Panc1 (cell line): ENCODE measurements around the gene CWF19L2. TPM values are rescaled to one million over a fixed set of nuclear protein-coding genes. Genes with fewer than 3 reads are reported as not detected.
"Not testable (repeated sequence)": the region's sequence is repeated elsewhere in the genome, so short reads cannot be mapped to it uniquely, and the experiment has no call there.

Experiments used
- ATAC-seq: fragments of 200-7000 bp; cut with Tn5 transposase; 2 replicates; pipeline ENCODE4 v1.9.1; 2020; ENCODE audit warnings: mild to moderate bottlenecking, moderate library complexity
- BruUV-seq: library from RNA; stranded (reverse); fragments of 400-500 nt; replicated peaks from 2 replicates; lab custom pipeline; 2021; lab: Mats Ljungman, UMichigan
- CTCF ChIA-PET: fragments of 300-600 bp; sonication (Branson Sonifier 250); formaldehyde crosslinking; loops from one replicate; lab custom pipeline; 2022; ENCODE audit warnings: antibody characterized with exemption; lab: Charles Lee
- POLR2A ChIA-PET: fragments of 300-600 bp; sonication (Branson Sonifier 250); formaldehyde crosslinking; loops from one replicate; lab custom pipeline; 2022; ENCODE audit warnings: antibody characterized with exemption; lab: Charles Lee
- DNase-seq: peaks from one replicate; pipeline ENCODE4 v3.0.0-alpha.2; 2010; ENCODE audit warnings: low read depth, low spot score
- H3K27ac ChIP-seq: 2 replicates; pipeline ENCODE4 v1.5.1; 2011; ENCODE audit warnings: mild to moderate bottlenecking, low read length, inconsistent platforms
- H3K27me3 ChIP-seq: fragments of 200-500 bp; sonication (Bioruptor generic); 2 replicates; pipeline ENCODE4 v1.6.0; 2014; ENCODE audit warnings: low read length, inconsistent platforms; ENCODE audit not compliant: control insufficient read depth, insufficient read depth
- H3K36me3 ChIP-seq: fragments of 200-500 bp; sonication (Bioruptor generic); 2 replicates; pipeline ENCODE4 v1.5.1; 2014; ENCODE audit warnings: inconsistent platforms, mild to moderate bottlenecking, low read length, moderate library complexity; ENCODE audit not compliant: control insufficient read depth, insufficient read depth
- H3K4me1 ChIP-seq: 2 replicates; pipeline ENCODE4 v1.5.1; 2011; ENCODE audit warnings: inconsistent platforms, mild to moderate bottlenecking, low read length, moderate library complexity; ENCODE audit not compliant: control insufficient read depth, insufficient read depth
- H3K4me3 ChIP-seq, 2 experiments: 2 replicates each; pipeline ENCODE4 v1.5.1; 2011 to 2012; ENCODE audit warnings: low read depth in 2 of 2, low read length in 2 of 2, mild to moderate bottlenecking in 2 of 2, inconsistent platforms in 1 of 2, moderate library complexity in 1 of 2
- H3K9me3 ChIP-seq: fragments of 200-500 bp; sonication (Bioruptor generic); 2 replicates; pipeline ENCODE4 v1.5.1; 2014; ENCODE audit warnings: low read depth, mild to moderate bottlenecking, inconsistent platforms, low read length, moderate library complexity; ENCODE audit not compliant: control insufficient read depth, insufficient read depth
- CTCF ChIP-seq: fragments of 450-650 bp; IDR thresholded peaks from 2 replicates; pipeline ENCODE4 v1.5.1; 2017; ENCODE audit warnings: mild to moderate bottlenecking
- POLR2AphosphoS5 ChIP-seq: IDR thresholded peaks from 2 replicates; pipeline ENCODE4 v1.6.1; 2012; ENCODE audit warnings: mild to moderate bottlenecking, low read depth, low read length, moderate library complexity
- REST ChIP-seq, 2 experiments: IDR thresholded peaks; 2 replicates each; pipeline ENCODE4 v1.6.1; 2011 to 2012; ENCODE audit warnings: low read depth in 2 of 2, control low read depth in 1 of 2, low read length in 1 of 2, mild to moderate bottlenecking in 1 of 2, moderate library complexity in 1 of 2; ENCODE audit not compliant: insufficient read depth in 1 of 2
- SIN3A ChIP-seq: IDR thresholded peaks from 2 replicates; pipeline ENCODE4 v1.6.1; 2012; ENCODE audit warnings: low read depth, mild to moderate bottlenecking, low read length, moderate library complexity, borderline replicate concordance; ENCODE audit not compliant: insufficient read depth
- TCF7L2 ChIP-seq: IDR thresholded peaks from 2 replicates; pipeline ENCODE4 v1.6.1; 2011; ENCODE audit warnings: mild to moderate bottlenecking, low read depth, low read length, inconsistent platforms
- in situ Hi-C: cut with HindIII; loops from 2 replicates; pipeline ENCODE4 v1.10.0; 2016; ENCODE audit warnings: low sequenced_read_pairs, low pct_unique_long_range_greater_than_20kb
- intact Hi-C: fragments of 100-400 bp; cut with micrococcal nuclease; formaldehyde crosslinking; loops from one replicate; pipeline ENCODE4 v1.10.0; 2022; ENCODE audit not compliant: unreplicated experiment
- total RNA-seq: library from RNA; stranded (reverse); gene quantifications from one replicate; pipeline ENCODE4 v1.2.1, GENCODE V29; 2021; ENCODE audit not compliant: unreplicated experiment

Gene CWF19L2
- total RNA-seq, 1 experiment from 2014 or later = 11.1 TPM

- no peaks in the 10 kb centered on the region for H3K27me3 ChIP-seq
- no peaks in the 10 kb centered on the region for H3K4me1 ChIP-seq
- CTCF ChIA-PET = no interaction called here
- H3K27ac ChIP-seq = no peak overlapping the region
- in situ Hi-C loops = no loop called here
- TF ChIP-seq CTCF (no peak), POLR2AphosphoS5 (no peak), REST (IDR thresholded peaks at IDR 0.05; ENCODE audit: insufficient read depth in 1 of 2, low read depth in 2 of 2, low read length in 1 of 2) (no peak), SIN3A (no peak), TCF7L2 (no peak)
- intact Hi-C loops = no loop called here
- no peaks in the 10 kb centered on the region for H3K9me3 ChIP-seq
- no TSS peak for BruUV-seq
- ATAC-seq (no peak), DNase-seq (no peak)
- no peaks in the 10 kb centered on the region for H3K36me3 ChIP-seq
- H3K4me3 ChIP-seq = no peak overlapping the region
- POLR2A ChIA-PET = no interaction called here
Observed at GRCh38 chr11:107392611-107393010, 65.0 kb downstream of the CWF19L2 start.

- H3K4me3 ChIP-seq, in situ Hi-C loops, H3K4me1 ChIP-seq, POLR2A ChIA-PET, H3K9me3 ChIP-seq, BruUV-seq, intact Hi-C loops, CTCF ChIA-PET, H3K27me3 ChIP-seq, H3K36me3 ChIP-seq, ATAC-seq, H3K27ac ChIP-seq, DNase-seq: not testable (repeated sequence)
Observed at GRCh38 chr11:107390701-107391100, 66.9 kb downstream of the CWF19L2 start.

GRCh38 chr11:107387666-107388065, 70.0 kb downstream of the CWF19L2 start:
- BruUV-seq = no TSS peak
- Histone ChIP-seq H3K4me1 (no peaks in the 10 kb centered on the region), H3K27me3 (no peaks in the 10 kb centered on the region), H3K27ac (no peak overlapping the region), H3K9me3 (no peaks in the 10 kb centered on the region), H3K4me3 (no peak overlapping the region), H3K36me3 (no peaks in the 10 kb centered on the region)
- in situ Hi-C loops (no loop called here), intact Hi-C loops (no loop called here)
- ATAC-seq (no peak), DNase-seq (no peak)
- POLR2A ChIA-PET = interaction anchor here (0.7 kb wide), 1 partner anchor 15 kb away, joined by 3 read pairs; no protein-coding TSS in a partner anchor
- TF ChIP-seq REST (IDR thresholded peaks at IDR 0.05; ENCODE audit: insufficient read depth in 1 of 2, low read depth in 2 of 2, low read length in 1 of 2) = no peak
- no peak for TF ChIP-seq TCF7L2
- no peak for TF ChIP-seq SIN3A
- no peak for TF ChIP-seq POLR2AphosphoS5
- TF ChIP-seq CTCF = no peak
- CTCF ChIA-PET = no interaction called here
